Fibroblast of skin of back (primary cell): ENCODE data around the gene FYCO1.

Source experiments
- DNase-seq: peaks from one replicate; pipeline ENCODE4 v3.0.0-alpha.2; 2013

Gene FYCO1

DNA sequence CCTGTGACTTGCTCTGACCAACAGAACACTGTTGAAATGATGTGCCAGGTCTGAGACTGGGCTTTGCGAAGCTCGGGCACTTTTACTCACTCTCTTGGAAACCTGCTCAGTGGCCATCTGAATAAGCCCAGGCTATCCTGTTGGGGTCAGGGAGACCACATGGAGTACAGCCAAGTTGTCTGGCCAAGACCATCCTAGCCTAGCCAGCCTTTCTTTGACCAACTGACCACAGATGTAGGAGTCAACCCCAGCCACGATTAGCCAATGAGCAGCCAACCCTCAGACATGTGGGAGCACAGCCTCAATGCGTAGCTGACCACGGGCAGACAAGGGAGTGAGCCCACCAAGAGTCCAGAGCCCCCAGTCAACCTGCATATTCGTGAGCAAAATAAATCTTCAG lies 83.2 kb downstream of the FYCO1 start:
- DNase-seq = no peak

DNA sequence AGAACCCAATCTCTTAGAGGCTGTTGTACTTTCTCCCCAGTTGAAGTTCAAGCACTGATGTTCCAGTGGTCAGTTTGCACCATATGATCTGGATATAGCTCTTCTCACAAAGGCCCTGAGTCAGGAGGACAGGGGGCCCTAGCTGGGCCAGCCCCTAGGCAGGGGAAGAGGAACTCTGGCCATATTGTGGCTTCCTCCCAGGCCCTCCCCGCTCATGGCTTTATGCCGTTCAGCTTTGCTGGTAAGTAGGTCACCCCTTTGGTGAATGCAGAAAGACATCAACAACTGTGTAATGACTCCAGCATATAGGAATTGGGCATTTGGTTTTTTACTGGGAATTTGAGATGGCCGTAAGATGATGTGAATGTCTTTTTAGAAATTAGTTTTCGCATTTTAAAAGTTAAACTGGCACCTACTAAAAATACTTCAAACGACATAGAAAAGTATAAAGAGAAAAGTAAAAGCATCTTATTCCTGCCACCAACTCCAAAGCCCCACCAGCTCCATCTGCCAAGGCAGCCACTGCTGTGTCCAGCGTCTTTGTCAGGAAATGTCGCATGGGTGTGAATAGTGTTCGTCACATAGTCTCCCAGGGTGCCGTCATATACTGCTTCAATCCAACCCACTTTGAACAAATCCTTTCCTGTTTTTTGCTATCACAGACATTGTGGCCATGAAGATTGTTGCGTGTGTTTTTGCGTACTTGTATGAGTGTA lies 84.0 kb downstream of the FYCO1 start:
- DNase-seq = no peak

DNA sequence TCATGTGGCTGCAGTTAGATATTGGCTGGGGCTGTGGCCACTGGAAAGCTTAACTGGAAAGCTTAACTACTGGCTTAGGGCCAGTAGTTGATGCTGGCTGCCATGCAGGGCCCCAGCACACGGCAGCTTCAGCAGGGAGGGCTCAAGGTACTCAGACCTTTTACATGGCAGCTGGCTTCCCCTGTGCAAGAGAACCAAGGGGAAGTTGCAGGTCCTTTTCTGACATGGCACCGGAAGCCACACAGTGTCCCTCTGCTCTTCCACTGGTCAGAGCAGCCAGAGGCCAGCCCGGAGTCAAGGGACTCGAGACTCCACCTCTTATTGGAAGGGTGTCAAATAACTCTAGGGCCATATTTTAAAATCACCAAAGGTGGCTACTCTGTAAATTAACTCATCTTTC lies 84.7 kb downstream of the FYCO1 start:
- DNase-seq = no peak

DNA sequence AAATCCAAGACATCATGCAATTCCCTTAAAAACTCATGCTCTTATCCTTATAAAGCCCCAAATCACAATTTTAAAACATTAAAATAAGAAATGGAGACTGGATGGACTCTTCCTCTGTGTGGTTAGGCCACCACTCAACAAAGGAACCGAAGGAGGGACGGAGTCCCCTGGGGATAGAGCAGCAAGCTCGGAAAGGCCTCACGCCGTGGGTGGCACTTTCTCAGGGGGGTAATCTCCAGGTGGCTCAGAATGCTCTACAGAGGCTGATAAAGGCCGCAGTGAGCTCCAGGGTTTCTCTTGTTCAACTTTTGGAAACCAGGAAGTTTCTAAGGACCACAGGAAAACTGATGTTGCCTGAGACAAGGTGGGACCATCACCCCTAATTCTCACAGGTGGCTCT lies 86.1 kb downstream of the FYCO1 start:
- DNase-seq = no peak

DNA sequence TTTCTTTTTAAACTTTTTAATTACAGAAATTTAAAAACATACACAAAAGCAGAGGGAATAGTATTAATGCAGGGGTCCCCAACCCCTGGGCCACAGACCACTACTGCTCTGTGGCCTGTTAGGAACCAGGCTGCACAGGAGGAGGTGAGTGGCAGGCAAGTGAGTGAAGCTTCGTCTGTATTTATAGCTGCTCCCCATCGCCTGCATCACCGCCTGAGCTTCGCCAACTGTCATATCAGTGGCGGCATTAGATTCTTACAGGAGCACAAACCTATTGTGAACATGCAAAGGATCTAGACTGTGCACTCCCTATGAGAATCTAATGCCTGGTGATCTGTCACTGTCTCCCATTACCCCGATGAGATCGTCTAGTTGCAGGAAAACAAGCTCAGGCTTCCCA lies 86.9 kb downstream of the FYCO1 start:
- no peak for DNase-seq

DNA sequence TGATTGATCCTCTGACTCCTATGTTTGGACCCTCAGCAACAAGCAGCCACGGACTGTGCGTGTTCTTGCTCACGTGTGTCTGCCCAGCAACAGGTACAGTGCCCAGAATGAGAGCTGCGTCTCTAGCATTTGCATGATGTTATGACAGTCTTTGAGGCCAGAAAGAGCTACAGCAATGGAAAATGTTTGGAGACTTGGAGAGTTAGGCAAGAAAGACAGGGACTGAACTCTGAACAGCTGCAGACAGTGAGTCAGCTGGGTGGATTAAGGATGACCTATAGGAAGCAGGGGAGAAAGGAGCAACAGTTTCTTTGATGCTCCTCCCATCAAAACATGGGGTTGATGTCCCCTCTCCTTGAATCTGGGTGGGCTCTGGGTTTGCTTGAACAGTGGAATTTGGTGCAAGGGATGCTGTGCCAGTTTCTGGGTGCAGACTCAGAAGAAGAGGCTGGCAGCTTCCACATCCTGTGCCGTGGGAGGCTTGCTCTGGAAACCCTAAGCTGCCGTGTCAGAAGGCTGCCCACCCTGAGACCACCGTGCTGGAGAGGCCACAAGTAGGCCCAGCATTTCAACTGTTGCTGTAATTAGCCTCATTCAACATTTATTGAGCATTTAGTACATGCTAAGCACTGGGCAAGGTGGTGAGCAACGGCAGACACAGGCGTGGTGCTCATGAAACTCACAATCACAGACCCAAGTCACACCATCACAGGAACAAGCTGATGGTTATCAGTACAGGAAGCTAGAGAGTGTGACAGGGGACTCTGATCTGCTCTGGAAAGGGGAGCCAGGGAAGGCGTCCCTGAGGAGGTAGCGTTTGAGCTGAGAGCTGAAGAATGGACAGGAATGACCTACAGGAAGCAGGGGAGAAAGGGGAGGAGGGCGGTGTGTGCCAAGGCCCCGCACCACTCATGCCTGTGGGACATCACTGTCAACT lies 87.6 kb downstream of the FYCO1 start:
- DNase-seq = peak; percentile 15

DNA sequence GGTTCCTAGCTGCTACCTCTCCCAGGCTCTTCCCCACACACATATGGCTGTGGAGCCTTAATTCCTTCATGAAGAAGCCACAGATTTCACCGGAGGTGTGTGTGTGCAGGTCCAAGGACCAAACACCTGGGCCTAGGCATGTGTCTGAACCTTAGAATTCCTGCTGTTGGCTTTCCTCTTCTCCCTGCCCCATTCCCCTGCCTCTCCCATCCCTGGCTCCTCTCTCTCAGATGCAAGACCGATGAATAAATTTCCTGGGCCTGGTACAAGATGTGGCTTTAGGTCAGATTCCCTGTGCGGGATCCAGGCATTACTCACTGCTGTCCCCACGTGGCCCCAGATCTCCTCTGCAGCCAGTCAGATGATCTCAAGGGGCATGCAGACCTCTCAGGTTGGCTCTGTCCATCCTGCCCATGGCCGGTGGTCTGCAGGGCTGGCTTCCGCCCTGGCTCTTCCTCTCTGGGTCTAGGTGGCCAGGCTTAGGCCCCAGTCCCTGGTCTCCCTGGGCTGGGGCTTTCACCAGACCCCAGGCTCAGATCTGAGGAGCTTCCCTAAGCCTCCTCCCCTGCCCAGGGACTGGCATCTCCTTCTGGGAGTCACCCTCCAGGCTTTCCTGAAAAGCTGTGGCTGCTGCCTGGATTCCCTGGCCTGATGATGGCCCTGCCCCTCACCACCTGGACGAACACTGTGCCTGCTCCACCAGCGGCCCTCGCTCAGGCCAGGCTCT lies 88.8 kb downstream of the FYCO1 start:
- DNase-seq = peak; percentile 43

DNA sequence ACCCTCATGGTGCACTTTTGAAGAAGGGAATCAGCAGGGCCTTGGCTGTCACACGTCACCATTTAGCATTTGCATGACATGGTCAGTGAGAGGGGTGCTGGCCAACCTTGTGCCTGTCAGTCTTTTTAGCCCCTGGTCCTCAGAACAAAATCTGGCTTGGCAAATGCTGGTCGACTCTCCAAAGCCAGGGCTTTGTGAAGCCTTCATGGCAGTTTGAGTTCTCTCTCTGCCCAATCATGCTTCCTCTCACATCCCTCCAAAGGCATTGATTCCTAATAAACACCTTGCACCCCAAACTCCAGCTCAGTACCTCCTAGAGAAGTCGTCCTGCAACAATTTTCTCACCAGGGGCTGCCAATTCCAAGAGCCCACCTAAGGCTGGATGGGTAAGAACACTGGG lies 89.9 kb downstream of the FYCO1 start:
- DNase-seq = no peak

DNA sequence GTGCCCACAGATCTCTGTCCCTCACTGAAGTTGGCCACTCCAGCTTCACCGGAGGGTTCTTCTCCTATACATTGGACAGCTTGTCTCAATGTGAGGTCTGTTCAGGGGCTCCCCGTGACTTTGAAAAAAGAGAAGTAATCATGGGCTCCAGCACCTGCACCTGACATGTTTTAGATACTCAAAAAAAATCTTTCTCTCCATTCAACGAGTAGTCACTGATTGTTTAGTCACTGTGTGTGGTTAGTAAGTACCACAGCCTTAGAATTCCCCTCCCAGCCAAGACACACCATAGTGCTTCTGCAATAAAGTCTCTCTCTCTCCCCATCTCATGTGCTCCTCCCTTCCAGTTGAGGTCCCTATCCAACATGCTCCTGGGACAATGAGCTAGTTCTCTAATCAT lies 90.7 kb downstream of the FYCO1 start:
- no peak for DNase-seq

DNA sequence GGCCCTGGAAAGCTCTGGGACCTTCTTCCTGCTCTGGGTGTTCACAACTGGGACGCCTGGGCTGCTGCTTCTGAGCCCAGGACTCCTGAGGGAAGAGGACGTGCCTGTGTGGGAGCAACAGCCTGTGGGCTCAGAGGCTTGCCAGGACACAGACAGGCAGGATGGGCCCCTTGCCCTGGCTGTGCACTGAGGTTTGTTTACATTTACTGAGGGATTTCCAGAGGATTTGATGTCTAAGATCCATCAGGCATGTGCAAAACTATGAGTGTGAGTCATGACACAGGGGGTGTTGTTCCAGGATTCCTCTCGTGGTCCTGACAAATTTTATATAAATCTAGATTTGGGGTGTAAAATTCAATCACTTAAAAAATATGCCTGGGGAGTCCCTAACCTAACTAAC lies 98.7 kb downstream of the FYCO1 start:
- peak; percentile 62 for DNase-seq

DNA sequence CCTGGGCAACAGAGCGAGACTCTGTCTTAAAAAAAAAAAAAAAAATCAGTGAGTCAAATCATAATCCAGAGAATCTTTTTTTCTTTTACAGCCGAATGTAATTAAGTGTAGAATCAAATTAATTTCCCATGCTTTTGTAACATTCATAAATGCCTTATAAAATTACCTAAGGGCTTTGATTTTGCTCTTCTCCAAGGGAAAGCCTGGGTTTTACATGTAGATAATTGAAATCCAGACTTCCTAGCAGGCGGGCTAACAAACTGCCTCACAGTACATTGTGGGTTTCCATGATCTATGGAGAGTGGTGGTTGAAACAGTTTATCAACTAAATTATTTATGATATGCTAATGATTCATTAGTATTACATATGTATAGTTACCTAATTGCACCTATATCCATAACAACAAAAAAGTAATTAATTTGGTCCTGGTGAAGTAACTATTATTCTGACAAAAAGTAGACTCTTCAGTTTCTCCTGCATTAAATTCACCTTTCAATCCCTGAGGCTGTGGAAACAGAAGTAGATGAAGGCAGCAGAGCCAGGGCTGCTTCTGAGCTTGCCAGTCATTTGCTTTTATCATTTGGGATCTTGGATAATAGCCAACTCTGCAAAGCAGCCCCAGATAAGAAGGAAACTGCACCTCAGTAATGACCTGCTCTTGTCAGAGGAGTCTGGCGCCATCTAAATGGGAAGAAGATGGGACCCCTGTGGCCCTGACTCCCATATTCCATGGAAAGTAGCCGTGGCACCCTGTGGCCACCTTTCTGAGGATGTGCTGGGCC lies 99.7 kb downstream of the FYCO1 start:
- no peak for DNase-seq

DNA sequence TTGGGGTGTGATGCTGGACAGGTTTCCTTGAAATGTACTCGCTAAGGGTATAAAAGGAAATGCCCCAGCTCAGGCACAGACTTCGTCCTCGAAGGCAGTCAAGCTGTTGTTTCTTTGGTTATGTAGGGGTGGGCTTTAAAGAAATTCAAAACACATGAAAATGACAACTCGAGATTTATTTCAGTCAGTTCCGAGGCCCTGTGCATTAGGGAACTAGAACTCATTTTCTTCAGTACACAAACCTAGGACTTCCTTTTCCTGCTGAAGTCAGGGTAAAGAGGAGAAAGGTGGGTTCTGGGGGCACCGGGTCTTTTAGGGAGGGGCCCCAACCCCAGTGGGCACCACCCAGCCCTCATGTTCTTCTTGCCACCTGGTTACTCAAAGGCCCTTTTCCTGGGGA lies 101.6 kb downstream of the FYCO1 start:
- DNase-seq = no peak

DNA sequence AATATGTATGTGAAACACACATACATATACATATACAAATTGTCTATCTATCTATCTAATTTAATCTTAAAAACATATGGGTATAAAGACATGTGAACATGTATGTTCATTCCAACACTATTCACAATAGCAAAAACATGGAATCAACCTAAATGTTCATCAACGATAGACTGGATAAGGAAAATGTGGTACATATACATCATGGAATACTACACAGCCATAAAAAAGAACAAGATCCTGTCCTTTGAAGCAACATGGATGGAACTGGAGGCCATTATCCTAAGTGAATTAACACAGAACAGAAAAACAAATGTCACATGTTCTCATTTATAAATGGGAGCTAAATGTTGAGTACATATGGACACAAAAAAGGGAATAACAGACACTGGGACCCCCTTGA lies 103.5 kb downstream of the FYCO1 start:
- no peak for DNase-seq

DNA sequence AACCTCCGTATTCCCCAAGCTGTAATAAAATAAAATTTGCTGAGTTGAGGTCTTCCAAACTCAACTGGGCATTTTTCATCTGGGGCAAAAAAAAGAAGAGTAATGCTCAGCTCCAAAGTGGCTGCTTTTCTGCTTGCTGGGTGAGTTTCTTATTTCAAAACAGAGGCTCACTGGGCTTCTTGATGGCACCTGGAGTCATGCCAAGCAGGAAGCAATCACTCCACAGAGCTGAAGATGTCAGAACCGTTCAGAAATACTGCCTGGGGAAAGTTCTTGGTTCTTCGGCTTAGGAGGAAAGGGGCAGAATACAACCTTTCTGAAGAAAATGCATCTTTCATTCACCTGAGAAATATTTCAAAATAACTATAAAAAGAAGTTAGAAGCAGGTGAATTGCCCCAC lies 105.2 kb downstream of the FYCO1 start:
- no peak for DNase-seq

DNA sequence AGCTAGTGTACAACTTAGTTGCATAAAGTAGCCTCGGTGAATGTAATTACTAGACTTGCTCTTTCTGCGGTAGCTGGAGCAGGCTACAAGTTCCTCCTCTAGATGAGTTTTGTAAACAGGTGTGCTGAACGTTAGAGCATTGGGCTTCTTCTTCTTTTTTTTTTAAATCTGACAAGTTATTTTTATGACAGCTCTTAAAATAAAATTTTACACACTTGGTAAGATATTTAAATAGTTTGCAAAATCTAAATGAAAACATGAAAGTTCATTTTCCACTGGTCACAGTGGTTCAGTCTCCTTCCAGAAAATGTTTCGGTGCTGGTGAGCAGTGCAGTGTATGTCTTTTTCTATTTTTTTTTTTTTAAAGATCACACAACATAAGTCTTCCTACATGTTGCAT lies 106.3 kb downstream of the FYCO1 start:
- DNase-seq = no peak

DNA sequence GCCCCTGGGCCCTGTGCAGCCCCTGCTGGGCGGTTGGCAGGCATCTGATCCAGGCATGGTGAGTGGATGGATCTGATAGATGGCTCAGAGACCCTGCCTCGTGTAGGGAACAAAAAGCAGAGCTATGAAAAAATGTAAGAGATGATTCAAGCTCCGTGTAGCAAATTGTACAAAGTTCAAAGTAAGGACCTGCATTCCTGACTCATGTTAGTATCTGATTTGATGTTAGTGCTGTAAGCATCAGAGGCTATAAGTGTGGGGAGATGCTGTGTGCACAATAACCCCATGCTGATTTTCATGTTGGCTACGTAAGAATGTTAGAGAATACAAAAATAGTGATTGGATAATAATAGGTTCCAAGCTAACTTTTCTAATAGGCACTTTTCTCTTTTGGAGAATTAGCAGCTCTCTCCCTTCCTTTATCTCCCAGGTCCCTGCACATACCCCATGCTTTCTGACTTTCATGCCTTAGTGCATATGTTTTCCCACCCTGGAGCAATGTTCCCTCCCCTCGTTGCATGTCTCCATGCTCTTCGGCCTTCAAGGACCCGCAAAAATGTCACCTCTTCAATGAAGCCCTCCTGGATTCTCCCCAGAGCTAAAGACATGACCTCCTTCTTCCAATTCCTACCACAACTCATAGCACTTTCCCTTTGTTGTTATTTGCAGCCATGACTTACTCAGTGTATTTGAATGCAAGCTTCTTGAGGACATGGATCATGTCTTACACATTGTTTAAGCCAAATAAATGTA lies 107.7 kb downstream of the FYCO1 start:
- no peak for DNase-seq

DNA sequence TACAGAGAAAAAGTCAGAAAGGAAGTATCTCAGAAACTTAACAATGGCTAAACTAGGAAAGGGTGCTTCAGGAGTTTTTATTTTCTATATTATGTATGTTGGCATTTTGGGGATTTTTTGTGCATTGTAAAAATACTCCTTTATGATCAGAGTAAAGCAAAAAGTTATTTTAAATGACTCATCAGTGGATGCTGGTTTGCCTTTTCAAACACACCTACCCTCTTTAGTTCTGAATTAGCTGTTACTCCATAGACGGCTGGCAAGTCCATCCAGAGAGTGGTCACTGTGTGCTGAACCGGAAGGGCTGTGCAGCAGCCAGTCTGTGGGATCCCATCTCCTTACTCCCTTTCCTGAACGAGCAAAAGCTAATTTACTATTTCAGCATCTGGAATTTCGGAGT lies 108.3 kb downstream of the FYCO1 start:
- no peak for DNase-seq

DNA sequence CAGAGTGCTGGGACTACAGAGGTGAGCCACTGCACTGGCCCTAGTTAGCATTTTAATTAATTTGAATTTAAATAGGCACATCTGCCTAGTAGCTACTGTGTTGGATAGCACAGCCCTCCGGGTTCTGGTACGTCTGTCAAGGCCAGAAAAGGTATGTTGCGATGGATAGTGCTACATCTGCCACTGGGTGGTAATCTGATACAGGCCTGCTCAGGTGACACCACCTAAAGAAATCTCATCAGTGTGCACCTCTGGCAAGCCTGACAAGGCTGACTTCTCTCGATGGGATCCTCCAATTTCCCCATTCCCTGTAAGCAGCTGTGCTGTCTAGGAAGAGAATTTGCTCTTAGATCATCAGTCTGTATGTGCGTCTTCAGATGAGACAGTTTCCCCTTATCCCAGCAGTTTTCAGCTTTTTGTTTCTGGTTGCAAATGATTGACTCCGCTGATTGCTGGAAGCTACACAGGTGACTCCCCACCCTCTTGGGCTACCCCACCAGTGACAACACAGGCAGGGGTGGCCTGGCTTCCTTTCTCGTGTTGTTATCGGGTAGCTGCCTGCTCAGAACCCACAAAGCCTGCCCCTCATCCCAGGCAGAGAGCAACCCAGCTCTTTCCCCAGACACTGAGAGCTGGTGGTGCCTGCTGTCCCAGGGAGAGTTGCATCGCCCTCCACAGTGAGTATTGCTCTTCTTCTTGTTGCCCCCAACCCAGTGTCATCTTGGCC lies 109.5 kb downstream of the FYCO1 start, which contains the start of gene CCR9:
Gene CCR9, plus strand, starts transcription at position 565 of the 727 bp plus-strand sequence. CDS start 8,391 bp downstream, outside the sequence.
- DNase-seq = no peak

DNA sequence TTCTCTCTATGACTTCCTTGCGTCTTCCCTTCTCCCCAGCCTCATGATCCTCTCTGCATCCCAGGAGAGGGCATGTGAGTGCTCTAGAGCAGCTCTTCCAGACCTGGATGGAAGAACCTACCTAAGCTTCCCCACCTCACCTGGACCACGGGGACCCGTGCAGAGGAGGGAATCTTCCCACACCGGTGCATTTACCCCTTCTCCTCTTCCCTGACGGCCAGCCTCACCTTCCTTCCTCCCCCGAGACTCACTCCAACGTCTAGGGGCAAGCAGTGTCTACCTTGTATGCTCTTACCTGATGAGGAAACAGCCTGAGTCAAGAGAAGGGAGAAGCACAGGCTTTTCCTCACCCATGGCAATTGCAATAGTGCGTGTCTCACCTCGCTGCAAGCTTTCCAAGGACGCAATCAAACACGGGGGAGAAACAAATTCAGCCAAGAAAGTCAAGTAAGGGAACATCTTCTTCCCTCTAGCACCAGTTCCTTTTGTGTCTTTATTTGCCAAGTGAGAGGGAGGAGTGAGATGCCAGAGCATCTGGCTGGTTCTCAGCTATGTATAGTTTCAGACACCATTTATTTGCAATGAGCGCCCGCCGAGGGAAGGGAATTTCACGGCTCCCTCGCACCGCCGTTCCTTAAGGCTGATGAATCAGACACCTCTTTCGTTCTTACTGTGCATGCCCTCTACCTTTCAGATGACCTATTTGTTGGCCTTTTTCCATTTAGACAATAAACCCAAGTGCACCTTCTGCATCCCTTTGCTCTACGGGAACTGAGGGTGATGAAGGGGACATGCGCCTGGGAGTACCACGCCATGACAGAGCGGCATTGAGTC lies 111.0 kb downstream of the FYCO1 start:
- no peak for DNase-seq
